ENCODE data around the gene KDM2B.
"Not testable (repeated sequence)": the region's sequence is repeated elsewhere in the genome, so short reads cannot be mapped to it uniquely, and the experiment has no call there.

KDM2B gene

GRCh38 chr12:121405211-121405610 is 175.6 kb downstream of the KDM2B start:
- Mint-ChIP-seq H3K4me3 (no peak overlapping the region), H3K9me3 (no peaks in the 10 kb centered on the region), H3K27me3 (no peaks in the 10 kb centered on the region), H3K36me3 (ENCODE audit: low read depth) (peaks cover 61% of the 10 kb centered on the region), H3K4me1 (ENCODE audit: low read depth) (peaks cover 22% of the 10 kb centered on the region), H3K27ac (no peak overlapping the region)
- intact Hi-C loops (cut with micrococcal nuclease): no loop called here

GRCh38 chr12:121404734-121405133 is 176.1 kb downstream of the KDM2B start:
- intact Hi-C loops (cut with micrococcal nuclease): no loop called here
- Mint-ChIP-seq H3K27me3 (no peaks in the 10 kb centered on the region), H3K27ac (no peak overlapping the region), H3K36me3 (ENCODE audit: low read depth) (peaks cover 66% of the 10 kb centered on the region), H3K4me3 (no peak overlapping the region), H3K4me1 (ENCODE audit: low read depth) (peaks cover 22% of the 10 kb centered on the region), H3K9me3 (no peaks in the 10 kb centered on the region)

GRCh38 chr12:121403721-121404120 is 177.1 kb downstream of the KDM2B start:
- no peaks in the 10 kb centered on the region for H3K27me3 Mint-ChIP-seq
- peaks cover 29% of the 10 kb centered on the region for H3K4me1 Mint-ChIP-seq (ENCODE audit: low read depth)
- no peak overlapping the region for H3K4me3 Mint-ChIP-seq
- peaks cover 67% of the 10 kb centered on the region for H3K36me3 Mint-ChIP-seq (ENCODE audit: low read depth)
- no peaks in the 10 kb centered on the region for H3K9me3 Mint-ChIP-seq
- intact Hi-C loops (cut with micrococcal nuclease): no loop called here
- H3K27ac Mint-ChIP-seq: no peak overlapping the region

DNA sequence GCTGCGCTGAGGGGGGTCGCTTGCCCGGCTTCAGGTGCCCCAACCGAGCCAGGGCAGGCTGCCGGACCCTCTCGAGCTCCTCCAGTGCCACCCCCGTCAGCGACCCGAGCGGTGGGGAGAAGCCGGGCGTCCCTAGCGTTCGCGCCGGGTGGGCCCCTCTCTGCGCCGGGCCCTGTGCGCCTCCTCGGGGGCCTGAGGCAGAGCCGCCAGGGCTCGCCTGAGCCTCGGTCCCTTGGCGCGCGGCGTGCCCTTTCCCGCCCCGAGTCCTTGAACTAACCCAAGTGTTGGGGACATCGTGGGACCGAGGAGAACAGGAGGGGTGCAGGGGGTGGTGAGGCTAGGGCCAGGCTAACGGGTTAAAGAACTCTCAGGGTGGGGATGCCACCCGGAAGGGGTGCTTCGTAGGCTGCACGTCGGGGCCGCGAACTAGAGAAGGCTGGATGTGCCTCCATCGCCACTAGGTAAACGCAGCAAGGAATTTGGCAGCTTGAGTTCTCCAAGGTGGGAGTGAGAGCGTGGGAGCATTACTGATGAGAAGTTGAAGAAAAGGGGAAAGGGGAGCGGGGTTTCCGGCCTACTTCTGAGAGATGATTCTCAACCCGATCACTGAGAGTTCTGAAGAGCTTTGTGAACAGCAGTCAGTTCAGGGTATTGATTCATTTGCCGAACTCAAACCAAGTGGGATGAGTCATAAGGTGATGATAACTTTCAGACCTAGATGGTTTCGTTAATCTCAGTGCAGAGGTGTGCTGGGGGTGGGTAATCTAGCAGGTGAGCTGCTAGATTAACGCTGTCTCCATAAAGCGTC is 180.3 kb downstream of the KDM2B start:
- intact Hi-C loops (cut with micrococcal nuclease): loop anchor here (1.0 kb wide), 1 partner anchor 48 kb away; the partner anchor contains the start of gene ANAPC5
- H3K27ac Mint-ChIP-seq: peak overlapping the region; percentile 89
- H3K4me3 Mint-ChIP-seq: peak overlapping the region; percentile 96
- no peaks in the 10 kb centered on the region for H3K27me3 Mint-ChIP-seq
- no peaks in the 10 kb centered on the region for H3K9me3 Mint-ChIP-seq
- H3K4me1 Mint-ChIP-seq (ENCODE audit: low read depth): peaks cover 23% of the 10 kb centered on the region
- H3K36me3 Mint-ChIP-seq (ENCODE audit: low read depth): peaks cover 37% of the 10 kb centered on the region

DNA sequence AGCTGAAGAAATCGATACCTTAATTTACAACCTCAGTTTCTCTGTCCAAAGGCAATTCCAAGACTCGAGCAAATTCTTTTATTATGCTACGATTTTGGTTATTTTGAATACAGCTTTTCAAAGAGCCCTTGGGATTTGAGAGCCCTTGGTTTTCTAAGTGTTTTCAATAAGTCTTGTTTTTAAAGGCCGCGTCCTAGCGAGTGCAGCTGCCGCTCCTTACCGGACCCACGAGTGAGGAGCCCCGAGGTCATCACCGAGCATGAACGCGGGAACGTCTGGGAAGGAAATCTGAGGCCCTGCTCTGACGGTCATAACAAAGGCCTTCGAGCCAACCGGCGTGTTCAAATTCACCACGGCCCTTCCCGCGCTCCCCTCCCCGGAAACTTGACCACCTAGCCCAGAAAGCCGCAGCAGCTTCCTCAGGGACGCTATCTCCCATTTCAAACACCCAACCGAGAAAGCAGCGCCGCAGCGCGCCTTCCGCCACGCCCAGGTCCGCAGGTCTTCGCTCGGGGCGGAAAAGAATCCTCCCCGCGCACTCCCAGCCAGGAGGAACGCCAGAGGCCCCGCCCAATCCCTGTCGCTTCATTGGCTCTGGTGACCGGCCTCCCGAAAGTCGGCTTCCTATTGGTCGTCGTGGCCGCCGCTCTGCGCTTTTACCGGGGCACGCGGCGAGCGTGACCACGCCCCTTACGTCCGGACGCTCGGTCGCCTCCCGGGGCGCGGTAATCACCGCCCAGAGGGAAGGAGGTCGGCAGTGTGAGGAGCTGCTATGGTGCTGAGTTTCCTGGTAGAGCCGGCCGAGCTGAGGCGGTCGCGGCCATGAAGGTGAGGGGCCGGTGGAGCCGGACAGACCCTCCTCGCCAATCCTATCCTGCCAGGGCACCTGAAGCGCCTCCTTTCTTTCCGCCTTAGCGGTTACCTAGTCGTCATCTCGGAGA is 181.2 kb downstream of the KDM2B start, which contains the start of gene RNF34:
TSS of gene RNF34 (plus strand) at position 728 of the 941 bp plus-strand sequence. CDS start at position 823, 95 bp downstream.
- no peaks in the 10 kb centered on the region for H3K27me3 Mint-ChIP-seq

GRCh38 chr12:121398355-121398754 is 182.5 kb downstream of the KDM2B start:
- H3K27ac Mint-ChIP-seq: no peak overlapping the region
- peaks cover 23% of the 10 kb centered on the region for H3K4me1 Mint-ChIP-seq (ENCODE audit: low read depth)
- H3K36me3 Mint-ChIP-seq (ENCODE audit: low read depth): peaks cover 19% of the 10 kb centered on the region
- H3K27me3 Mint-ChIP-seq: no peaks in the 10 kb centered on the region
- no peak overlapping the region for H3K4me3 Mint-ChIP-seq
- intact Hi-C loops (cut with micrococcal nuclease): no loop called here
- no peaks in the 10 kb centered on the region for H3K9me3 Mint-ChIP-seq

More for the DNA sequence above, 181.2 kb downstream of the KDM2B start, which contains the start of gene RNF34:
- intact Hi-C loops (cut with micrococcal nuclease): loop anchor here (1.0 kb wide), 1 partner anchor 47 kb away; the partner anchor contains the start of gene ANAPC5
- Mint-ChIP-seq H3K4me1 (ENCODE audit: low read depth) (peaks cover 23% of the 10 kb centered on the region), H3K9me3 (no peaks in the 10 kb centered on the region), H3K36me3 (ENCODE audit: low read depth) (peaks cover 28% of the 10 kb centered on the region), H3K4me3 (peak within 1 kb of the TSS; percentile 96), H3K27ac (peak within 1 kb of the TSS; percentile 89)

DNA sequence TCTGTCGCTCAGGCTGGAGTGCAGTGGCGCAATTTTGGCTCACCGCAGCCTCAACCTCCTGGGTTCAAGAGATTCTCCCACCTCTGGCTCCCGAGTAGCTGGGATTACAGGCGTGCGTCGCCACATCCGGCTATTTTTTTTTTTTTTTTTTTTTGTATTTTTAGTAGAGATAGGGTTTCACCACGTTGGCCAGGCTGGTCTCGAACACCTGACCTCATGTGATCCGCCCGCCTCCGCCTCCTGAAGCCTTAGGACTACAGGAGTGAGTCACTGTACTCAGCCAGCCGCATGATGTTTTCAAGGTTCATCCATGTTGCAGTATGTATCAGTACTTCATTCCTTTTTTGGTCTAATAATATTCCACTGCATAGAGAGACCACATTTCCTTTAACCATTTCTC is 183.3 kb downstream of the KDM2B start:
- Mint-ChIP-seq H3K4me1 (ENCODE audit: low read depth) (peaks cover 21% of the 10 kb centered on the region), H3K27me3 (no peaks in the 10 kb centered on the region), H3K9me3 (no peaks in the 10 kb centered on the region), H3K27ac (no peak overlapping the region), H3K4me3 (no peak overlapping the region), H3K36me3 (ENCODE audit: low read depth) (peaks cover 19% of the 10 kb centered on the region)
- intact Hi-C loops (cut with micrococcal nuclease): no loop called here

DNA sequence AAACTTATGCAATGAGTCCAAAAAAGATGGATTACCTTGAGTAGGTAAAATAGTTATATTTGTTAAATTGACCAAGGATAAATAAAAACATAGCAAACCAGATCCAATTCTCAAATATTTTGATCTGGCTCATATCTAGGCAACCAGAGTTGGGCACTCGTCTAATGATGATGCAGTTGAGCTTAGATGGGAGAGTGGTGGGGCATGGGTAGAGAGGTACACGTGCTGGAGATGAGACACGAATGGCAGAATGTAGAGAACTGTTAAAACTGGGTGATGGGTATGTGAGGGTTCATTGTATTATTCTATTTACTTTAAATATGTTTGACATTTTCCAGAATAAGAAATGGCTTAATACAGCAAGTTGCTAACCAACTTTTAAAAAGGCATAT is 188.5 kb downstream of the KDM2B start:
- intact Hi-C loops (cut with micrococcal nuclease): no loop called here
- peaks cover 21% of the 10 kb centered on the region for H3K4me1 Mint-ChIP-seq (ENCODE audit: low read depth)
- no peaks in the 10 kb centered on the region for H3K36me3 Mint-ChIP-seq (ENCODE audit: low read depth)
- H3K9me3 Mint-ChIP-seq: no peaks in the 10 kb centered on the region
- no peak overlapping the region for H3K27ac Mint-ChIP-seq
- no peaks in the 10 kb centered on the region for H3K27me3 Mint-ChIP-seq
- no peak overlapping the region for H3K4me3 Mint-ChIP-seq

DNA sequence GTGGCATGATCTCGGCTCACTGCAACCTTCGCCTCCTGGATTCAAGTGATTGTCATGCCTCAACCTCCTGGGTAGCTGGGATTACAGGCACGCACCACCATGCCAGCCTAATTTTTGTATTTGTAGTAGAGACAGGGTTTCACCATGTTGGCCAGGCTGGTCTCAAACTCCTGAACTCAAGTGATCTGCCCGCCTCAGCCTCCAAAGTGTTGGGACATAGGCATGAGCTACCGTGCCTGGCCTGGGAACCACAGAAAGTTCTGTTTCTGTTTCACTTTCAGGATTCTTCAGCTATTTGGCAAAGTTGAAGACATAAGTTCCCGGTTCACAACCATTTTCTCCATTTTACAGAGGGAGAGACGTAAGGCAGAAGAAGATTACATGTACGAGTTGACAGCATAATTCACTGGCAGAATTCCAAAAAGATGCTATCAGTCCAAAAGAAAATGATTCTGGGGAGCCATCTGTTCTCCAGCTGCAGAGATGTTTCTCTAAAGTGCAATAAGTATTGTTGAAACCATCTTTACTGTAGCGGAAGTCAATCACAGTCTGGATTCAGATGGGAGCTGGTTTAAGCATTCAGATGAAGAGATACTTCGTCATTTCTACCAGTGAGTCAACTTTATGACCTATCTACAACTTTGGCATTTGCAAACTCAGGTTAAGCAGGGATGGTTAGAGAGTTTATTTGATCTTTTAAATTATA is 189.1 kb downstream of the KDM2B start:
- no peaks in the 10 kb centered on the region for H3K9me3 Mint-ChIP-seq
- no peaks in the 10 kb centered on the region for H3K36me3 Mint-ChIP-seq (ENCODE audit: low read depth)
- peak overlapping the region; percentile 32 for H3K4me3 Mint-ChIP-seq
- intact Hi-C loops (cut with micrococcal nuclease): no loop called here
- H3K4me1 Mint-ChIP-seq (ENCODE audit: low read depth): peaks cover 21% of the 10 kb centered on the region
- peak overlapping the region; percentile 79 for H3K27ac Mint-ChIP-seq
- no peaks in the 10 kb centered on the region for H3K27me3 Mint-ChIP-seq

DNA sequence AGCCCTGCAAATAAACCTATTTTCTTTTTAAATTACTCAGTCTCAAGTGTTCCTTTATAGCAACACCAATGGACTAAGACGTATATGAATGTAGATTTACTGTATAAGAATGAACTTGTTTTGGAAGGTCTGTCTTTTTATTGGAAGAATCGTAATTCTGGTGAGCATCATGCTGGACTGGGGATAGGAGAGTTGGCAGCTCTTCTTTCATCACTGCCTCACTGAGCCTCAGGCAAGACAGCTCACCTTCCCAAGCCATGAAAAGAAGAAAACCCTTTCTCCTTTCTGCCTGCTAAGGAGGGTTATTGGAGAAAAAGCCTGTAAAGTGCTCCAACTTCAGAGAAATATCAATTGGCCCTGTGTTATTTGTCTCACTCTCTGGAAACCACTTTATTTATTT is 190.0 kb downstream of the KDM2B start:
- H3K27me3 Mint-ChIP-seq: no peaks in the 10 kb centered on the region
- no peak overlapping the region for H3K27ac Mint-ChIP-seq
- no peak overlapping the region for H3K4me3 Mint-ChIP-seq
- peaks cover 21% of the 10 kb centered on the region for H3K4me1 Mint-ChIP-seq (ENCODE audit: low read depth)
- no peaks in the 10 kb centered on the region for H3K36me3 Mint-ChIP-seq (ENCODE audit: low read depth)
- intact Hi-C loops (cut with micrococcal nuclease): no loop called here
- H3K9me3 Mint-ChIP-seq: no peaks in the 10 kb centered on the region

GRCh38 chr12:121388421-121388981 is 192.3 kb downstream of the KDM2B start:
- Mint-ChIP-seq H3K27me3 (no peaks in the 10 kb centered on the region), H3K9me3 (no peaks in the 10 kb centered on the region), H3K4me1 (ENCODE audit: low read depth) (peaks cover 21% of the 10 kb centered on the region), H3K27ac (peak overlapping the region; percentile 42), H3K36me3 (ENCODE audit: low read depth) (no peaks in the 10 kb centered on the region), H3K4me3 (no peak overlapping the region)
- intact Hi-C loops (cut with micrococcal nuclease): no loop called here

DNA sequence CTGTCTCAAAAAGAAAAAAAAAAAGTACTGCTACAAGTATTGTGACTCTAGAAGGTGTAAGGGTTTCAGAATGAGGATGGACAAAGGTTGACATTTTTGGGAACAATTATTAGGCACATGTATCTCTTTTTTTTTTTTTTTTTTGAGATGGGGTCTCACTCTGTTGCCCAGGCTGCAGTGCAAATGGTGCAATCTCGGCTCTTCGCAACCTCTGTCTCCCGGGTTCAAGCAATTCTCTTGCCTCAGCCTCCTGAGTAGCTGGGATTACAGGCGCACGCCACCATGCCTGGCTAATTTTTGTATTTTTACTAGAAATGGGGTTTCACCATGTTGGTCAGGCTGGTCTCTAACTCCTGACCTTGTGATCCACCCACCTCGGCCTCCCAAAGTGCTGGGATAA is 195.9 kb downstream of the KDM2B start:
- intact Hi-C loops (cut with micrococcal nuclease); H3K4me3 Mint-ChIP-seq; H3K9me3 Mint-ChIP-seq; H3K27me3 Mint-ChIP-seq; H3K27ac Mint-ChIP-seq; H3K36me3 Mint-ChIP-seq (ENCODE audit: low read depth): not testable (repeated sequence)
- H3K4me1 Mint-ChIP-seq (ENCODE audit: low read depth): peaks cover 11% of the 10 kb centered on the region

GRCh38 chr12:121383601-121384021 is 197.2 kb downstream of the KDM2B start:
- peaks cover 6% of the 10 kb centered on the region for H3K4me1 Mint-ChIP-seq (ENCODE audit: low read depth)
- no peaks in the 10 kb centered on the region for H3K9me3 Mint-ChIP-seq
- no peak overlapping the region for H3K4me3 Mint-ChIP-seq
- H3K36me3 Mint-ChIP-seq (ENCODE audit: low read depth): no peaks in the 10 kb centered on the region
- H3K27ac Mint-ChIP-seq: no peak overlapping the region
- intact Hi-C loops (cut with micrococcal nuclease): no loop called here
- peaks cover 3% of the 10 kb centered on the region for H3K27me3 Mint-ChIP-seq
